Prostate gland (tissue), 2 donors: ENCODE data around the gene PHF21B. TPM values are rescaled to one million over a fixed set of nuclear protein-coding genes. Genes with fewer than 3 reads are reported as not detected.

Experiments used
- DNase-seq: peaks from one replicate; pipeline ENCODE4 v3.0.0-alpha.2; 2019; ENCODE audit warnings: low spot score
- H3K27ac ChIP-seq, 2 donors: fragments of 200-600 bp; sonication (generic); 2 replicates each; pipeline ENCODE4 v1.5.1; 2017 to 2019
- H3K27me3 ChIP-seq: fragments of 200-600 bp; sonication (generic); replicated peaks from 2 replicates; pipeline ENCODE4 v1.5.1; 2019; ENCODE audit not compliant: insufficient read depth
- H3K36me3 ChIP-seq, 2 donors: fragments of 200-600 bp; sonication (generic); 1 replicate in 1 of 2; 2 replicates in 1 of 2; pipeline versions ENCODE4 v1.5.1 to v1.8.1; 2017 to 2019
- H3K4me1 ChIP-seq: fragments of 200-600 bp; sonication (generic); replicated peaks from 2 replicates; pipeline ENCODE4 v1.5.1; 2019
- H3K4me3 ChIP-seq, 2 donors: fragments of 200-600 bp; sonication (generic); 2 replicates each; pipeline ENCODE4 v1.5.1; 2017 to 2019
- H3K9me3 ChIP-seq: fragments of 200-600 bp; sonication (generic); 2 replicates; pipeline ENCODE4 v1.5.1; 2017
- CTCF ChIP-seq, 4 experiments: fragments of 200-600 bp in 2 of 4; fragments of 450-650 bp in 2 of 4; sonication (generic) in 2 of 4; IDR thresholded peaks; 1 replicate in 3 of 4; 2 replicates in 1 of 4; pipeline ENCODE4 v1.5.1; 2016 to 2019; ENCODE audit warnings: antibody characterized with exemption in 4 of 4, mild to moderate bottlenecking in 2 of 4, moderate library complexity in 2 of 4
- POLR2A ChIP-seq: fragments of 450-650 bp; IDR thresholded peaks from one replicate; pipeline ENCODE4 v1.6.1; 2016; ENCODE audit warnings: antibody characterized with exemption, mild to moderate bottlenecking
- POLR2AphosphoS5 ChIP-seq: sonication (generic); formaldehyde crosslinking; IDR thresholded peaks from one replicate; pipeline ENCODE4 v1.6.1; 2017; ENCODE audit warnings: antibody characterized with exemption
- WGBS: methylation state at CpG from one replicate; pipeline ENCODE4 v1.1.5; 2018; 5-methylcytosine and 5-hydroxymethylcytosine counted together
- intact Hi-C: fragments of 100-400 bp; cut with DNase I; formaldehyde crosslinking; loops from one replicate; pipeline ENCODE4 v1.14.2; 2022
- total RNA-seq, 2 donors: library from RNA; depleted of rRNA; stranded (reverse); fragments of >200 nt; gene quantifications; one replicate each; pipeline ENCODE4 v1.1.0, GENCODE V29; 2016

The PHF21B gene
- total RNA-seq, 2 donors from 2014 or later = 9.7 to 27.3 TPM

GRCh38 chr22:44931077-44931540 lies 78.7 kb downstream of the PHF21B start:
- 56% methylated on average over 26 of the region's 26 CpGs for WGBS
- Histone ChIP-seq H3K9me3 (no peaks in the 10 kb centered on the region), H3K27ac (no peak overlapping the region), H3K36me3 (no peaks in the 10 kb centered on the region), H3K27me3 (no peaks in the 10 kb centered on the region), H3K4me3 (no peak overlapping the region), H3K4me1 (no peaks in the 10 kb centered on the region)
- no peak for TF ChIP-seq POLR2AphosphoS5
- TF ChIP-seq POLR2A = no peak
- TF ChIP-seq CTCF (IDR thresholded peaks at IDR 0.05) = no peak
- DNase-seq = no peak
- intact Hi-C loops = no loop called here

- no peaks in the 10 kb centered on the region for H3K4me1 ChIP-seq
- WGBS = 88% methylated on average over 8 of the region's 8 CpGs
- intact Hi-C loops = no loop called here
- H3K4me3 ChIP-seq = no peak overlapping the region
- H3K9me3 ChIP-seq = no peaks in the 10 kb centered on the region
- H3K27ac ChIP-seq = no peak overlapping the region
- no peaks in the 10 kb centered on the region for H3K36me3 ChIP-seq
- DNase-seq = no peak
- H3K27me3 ChIP-seq = no peaks in the 10 kb centered on the region
- TF ChIP-seq POLR2A (no peak), CTCF (IDR thresholded peaks at IDR 0.05) (no peak), POLR2AphosphoS5 (no peak)
Observed at GRCh38 chr22:44930711-44931035, 79.1 kb downstream of the PHF21B start.

GRCh38 chr22:44930016-44930710 lies 79.6 kb downstream of the PHF21B start:
- TF ChIP-seq POLR2AphosphoS5 = no peak
- no peak for TF ChIP-seq CTCF (IDR thresholded peaks at IDR 0.05)
- no peak for TF ChIP-seq POLR2A
- Histone ChIP-seq H3K36me3 (no peaks in the 10 kb centered on the region), H3K9me3 (no peaks in the 10 kb centered on the region), H3K27ac (no peak overlapping the region), H3K4me3 (no peak overlapping the region), H3K27me3 (no peaks in the 10 kb centered on the region), H3K4me1 (no peaks in the 10 kb centered on the region)
- 66% methylated on average over 13 of the region's 13 CpGs for WGBS
- no peak for DNase-seq
- intact Hi-C loops = no loop called here

- DNase-seq = no peak
- 89% methylated on average over 18 of the region's 18 CpGs for WGBS
- no peak for TF ChIP-seq POLR2A
- H3K4me3 ChIP-seq = no peak overlapping the region
- H3K27ac ChIP-seq = no peak overlapping the region
- no peaks in the 10 kb centered on the region for H3K9me3 ChIP-seq
- no peaks in the 10 kb centered on the region for H3K27me3 ChIP-seq
- intact Hi-C loops = no loop called here
- H3K36me3 ChIP-seq = no peaks in the 10 kb centered on the region
- no peaks in the 10 kb centered on the region for H3K4me1 ChIP-seq
Observed at GRCh38 chr22:44929359-44930015, 80.3 kb downstream of the PHF21B start.

- no peak overlapping the region for H3K27ac ChIP-seq
- no peaks in the 10 kb centered on the region for H3K36me3 ChIP-seq
- no peaks in the 10 kb centered on the region for H3K4me1 ChIP-seq
- H3K9me3 ChIP-seq = no peaks in the 10 kb centered on the region
- no peaks in the 10 kb centered on the region for H3K27me3 ChIP-seq
- intact Hi-C loops = no loop called here
- H3K4me3 ChIP-seq = no peak overlapping the region
- DNase-seq = no peak
- TF ChIP-seq CTCF (IDR thresholded peaks at IDR 0.05) (no peak), POLR2AphosphoS5 (no peak), POLR2A (no peak)
- 84% methylated on average over 18 of the region's 18 CpGs for WGBS
Observed at GRCh38 chr22:44928711-44929358, 81.0 kb downstream of the PHF21B start.
